22Rv1 (cell line): ENCODE measurements around the gene PBX1.

Source experiments
- CTCF ChIP-seq: fragments of 450-650 bp; IDR thresholded peaks from 2 replicates; pipeline ENCODE4 v1.5.1; 2017; ENCODE audit warnings: mild to moderate bottlenecking
- ZFX ChIP-seq: fragments of 450-650 bp; IDR thresholded peaks from 2 replicates; pipeline ENCODE4 v1.6.1; 2017; ENCODE audit warnings: antibody characterized with exemption, borderline replicate concordance

DNA sequence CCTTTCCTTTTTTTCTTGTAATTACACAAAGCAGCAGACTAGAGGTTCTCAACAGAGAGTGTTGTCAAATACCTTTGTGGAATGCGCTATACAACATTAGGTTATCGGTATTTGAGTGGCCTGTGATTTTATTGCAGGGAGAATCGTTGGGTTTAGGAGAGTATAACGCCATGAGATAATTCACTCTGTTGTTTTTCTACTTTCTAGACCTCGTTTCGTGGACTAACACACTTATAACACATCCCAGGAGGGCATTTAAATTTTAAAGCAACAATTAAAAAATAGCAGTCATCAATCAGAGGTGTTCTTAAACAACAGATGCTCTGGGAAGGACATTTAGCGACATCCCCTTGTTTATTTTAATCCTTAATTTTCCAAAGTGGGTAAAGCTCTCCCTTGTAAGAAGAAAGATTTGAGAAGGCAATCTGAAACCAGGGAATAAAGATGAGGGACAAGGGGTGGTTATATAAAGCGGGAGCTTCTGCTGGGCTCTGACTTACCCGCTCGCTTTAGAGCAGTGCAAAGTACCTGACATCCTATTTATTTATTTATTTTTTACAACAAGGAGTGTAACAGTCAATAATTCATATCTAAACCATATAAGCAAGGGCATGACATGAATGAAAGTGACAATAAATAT, 4.9 kb downstream of the PBX1 start:
- no peak for TF ChIP-seq CTCF
- TF ChIP-seq ZFX, result no peak
